NK-92 treated with Interleukin-12 subunit alpha and Interleukin-12 subunit beta, amount 100 ng/mL, for 24 hours (cell line): Measurements from ENCODE around the gene CCDC137.

Experiments
- DNase-seq: peaks from one replicate; lab custom pipeline; 2025; lab: John Stamatoyannopoulos, UW

Gene CCDC137

GRCh38 chr17:81683208-81683583 lies 16.7 kb downstream of the CCDC137 start:
- DNase-seq: no peak

GRCh38 chr17:81683584-81684441 lies 17.3 kb downstream of the CCDC137 start, which contains the start of the genes ARL16 and HGS:
ARL16 (minus strand) TSS chr17:81683797; CDS start chr17:81683753, 44 bp downstream.
HGS (plus strand) TSS chr17:81684011; CDS start chr17:81684067, 56 bp downstream.
- DNase-seq: peak; percentile 95

GRCh38 chr17:81684442-81684911 lies 17.9 kb downstream of the CCDC137 start:
- DNase-seq: no peak

GRCh38 chr17:81685108-81685507 lies 18.6 kb downstream of the CCDC137 start:
- no peak for DNase-seq

- no peak for DNase-seq
Observed at GRCh38 chr17:81686614-81687013, 20.1 kb downstream of the CCDC137 start.

- DNase-seq: no peak
Observed at GRCh38 chr17:81687770-81688541, 21.4 kb downstream of the CCDC137 start.

- no peak for DNase-seq
Observed at GRCh38 chr17:81688616-81689015, 22.1 kb downstream of the CCDC137 start.

- DNase-seq: no peak
Observed at GRCh38 chr17:81690066-81690465, 23.5 kb downstream of the CCDC137 start.

- no peak for DNase-seq
Observed at GRCh38 chr17:81690549-81690948, 24.0 kb downstream of the CCDC137 start.

- DNase-seq: no peak
Observed at GRCh38 chr17:81691196-81691595, 24.7 kb downstream of the CCDC137 start.

- DNase-seq: no peak
Observed at GRCh38 chr17:81691608-81692007, 25.1 kb downstream of the CCDC137 start.

GRCh38 chr17:81693509-81694210 lies 27.1 kb downstream of the CCDC137 start:
- DNase-seq: no peak

GRCh38 chr17:81694810-81695209 lies 28.3 kb downstream of the CCDC137 start:
- no peak for DNase-seq

GRCh38 chr17:81695211-81695610 lies 28.7 kb downstream of the CCDC137 start:
- DNase-seq: no peak

- no peak for DNase-seq
Observed at GRCh38 chr17:81695801-81696200, 29.3 kb downstream of the CCDC137 start.

- no peak for DNase-seq
Observed at GRCh38 chr17:81696218-81696941, 29.8 kb downstream of the CCDC137 start.

- DNase-seq: no peak
Observed at GRCh38 chr17:81697261-81698044, 30.9 kb downstream of the CCDC137 start.

- no peak for DNase-seq
Observed at GRCh38 chr17:81700353-81701287, 34.1 kb downstream of the CCDC137 start.

GRCh38 chr17:81701288-81702071 lies 34.9 kb downstream of the CCDC137 start:
- no peak for DNase-seq
